Kidney capillary endothelial cell (primary cell): Measurements from ENCODE around the gene SDF2L1.
"Not testable (repeated sequence)": the region's sequence is repeated elsewhere in the genome, so short reads cannot be mapped to it uniquely, and the experiment has no call there.

Experiments used
- DNase-seq: peaks from one replicate; pipeline ENCODE4 v3.0.0-alpha.2; 2018; ENCODE audit warnings: low spot score

Gene SDF2L1

DNA sequence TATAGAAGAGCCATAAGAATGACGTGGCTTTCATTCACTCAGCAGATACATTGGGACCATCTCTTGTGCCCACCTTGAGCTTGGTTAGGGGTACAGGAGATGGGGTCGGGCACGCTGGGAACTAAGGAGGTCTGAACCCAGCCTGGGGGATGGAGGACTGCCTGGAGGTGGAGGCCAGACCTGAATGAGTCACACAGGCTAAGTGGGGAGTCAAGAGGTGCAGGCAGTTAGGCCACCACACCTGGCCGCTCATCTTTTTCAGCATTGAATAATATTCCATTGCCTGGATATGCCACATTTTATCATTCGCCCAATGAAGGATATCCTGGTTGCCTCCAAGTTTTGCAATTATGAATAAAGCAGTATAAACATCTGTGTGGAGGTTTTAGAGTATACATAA, 19.9 kb downstream of the SDF2L1 start:
- DNase-seq: no peak

DNA sequence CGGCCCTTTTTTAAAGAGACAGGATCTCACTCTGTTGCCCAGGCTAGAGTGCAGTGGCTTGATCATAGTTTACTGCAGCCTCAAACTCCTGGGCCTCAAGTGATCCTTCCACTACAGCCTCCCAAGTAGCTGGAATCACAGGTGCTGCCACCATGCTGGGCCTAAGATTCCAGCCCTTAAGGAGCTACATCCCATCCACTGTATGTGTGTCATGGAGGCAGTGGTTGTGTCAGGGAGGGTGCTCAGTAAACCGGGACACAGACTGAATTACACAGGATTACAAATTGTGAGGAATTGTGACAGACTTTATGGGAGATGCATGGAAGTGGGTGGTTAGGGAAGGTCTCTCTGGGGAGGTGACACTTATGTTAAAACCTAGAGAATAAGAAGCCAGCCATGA, 21.6 kb downstream of the SDF2L1 start:
- no peak for DNase-seq

DNA sequence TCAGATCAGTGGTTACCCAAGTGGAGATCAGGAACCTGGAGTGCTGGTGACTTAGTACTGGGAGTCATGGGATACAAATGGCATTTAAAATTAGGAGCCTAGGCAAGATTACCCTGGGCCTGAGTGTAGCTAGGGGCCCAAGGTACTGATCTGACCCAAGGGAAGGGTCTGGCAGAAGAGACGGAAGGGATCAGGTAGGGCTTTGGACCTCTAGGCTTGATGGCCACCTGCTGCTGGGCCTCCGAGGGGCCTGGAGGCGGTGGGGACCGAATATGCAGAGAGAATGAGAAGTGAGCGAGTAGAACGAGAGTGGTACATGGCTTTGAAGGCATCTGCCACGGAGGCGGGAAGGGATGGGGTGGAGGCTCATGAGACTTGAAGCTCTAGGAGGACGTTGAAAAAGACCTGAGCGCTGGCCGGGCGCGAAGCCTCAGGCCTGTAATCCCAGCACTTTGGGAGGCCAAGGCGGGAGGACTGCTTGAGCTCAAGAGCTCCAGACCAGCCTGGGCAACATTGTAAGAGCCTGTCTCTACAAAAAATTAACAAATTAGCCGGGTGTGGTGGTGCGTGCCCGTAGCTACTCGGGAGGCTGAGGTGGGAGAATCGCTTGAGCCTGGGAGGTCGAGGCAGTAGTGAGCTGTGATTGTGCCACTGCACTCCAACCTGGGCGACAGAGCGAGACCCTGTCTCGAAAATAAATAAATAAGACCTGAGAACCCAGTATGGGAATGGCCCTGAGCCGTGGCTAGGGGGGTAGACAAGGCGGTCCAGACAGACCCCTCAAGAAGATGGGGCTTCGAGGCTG, 23.1 kb downstream of the SDF2L1 start:
- no peak for DNase-seq

DNA sequence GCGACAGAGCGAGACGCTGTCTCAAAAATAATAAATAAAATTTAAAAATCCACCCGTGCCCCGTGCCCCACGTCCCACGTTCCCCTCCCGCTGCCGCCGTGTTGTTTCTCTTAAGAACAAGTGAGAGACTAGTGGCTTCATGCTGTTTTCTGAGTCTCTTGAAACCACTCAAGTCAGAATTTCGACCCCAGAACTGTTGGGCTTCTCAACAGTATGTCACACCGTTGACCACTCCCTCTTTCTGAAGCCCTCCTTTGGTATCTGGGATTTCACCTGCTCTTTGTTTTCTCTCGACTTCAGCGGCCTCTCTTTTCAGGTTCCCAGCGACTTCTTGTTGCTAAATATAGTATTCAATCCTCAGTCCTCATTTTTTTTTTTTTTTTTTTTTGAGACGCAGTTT, 24.7 kb downstream of the SDF2L1 start:
- no peak for DNase-seq

DNA sequence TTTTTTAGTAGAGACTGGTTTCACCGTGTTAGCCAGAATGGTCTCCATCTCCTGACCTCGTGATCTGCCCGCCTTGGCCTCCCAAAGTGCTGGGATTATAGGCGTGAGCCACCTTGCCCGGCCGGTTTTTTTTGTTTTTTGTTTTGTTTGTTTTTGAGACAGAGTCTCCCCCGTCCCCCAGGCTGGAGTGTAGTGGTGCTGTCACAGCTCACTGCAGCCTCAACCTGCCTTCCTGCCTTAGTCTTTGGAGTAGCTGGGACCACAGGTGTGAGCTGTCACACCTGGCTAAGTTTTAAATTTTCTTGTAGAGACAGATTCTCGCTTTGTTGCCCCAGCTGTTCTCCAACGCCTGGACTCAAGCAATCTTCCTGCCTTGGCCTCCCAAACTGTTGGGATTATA, 26.9 kb downstream of the SDF2L1 start:
- DNase-seq: no peak

DNA sequence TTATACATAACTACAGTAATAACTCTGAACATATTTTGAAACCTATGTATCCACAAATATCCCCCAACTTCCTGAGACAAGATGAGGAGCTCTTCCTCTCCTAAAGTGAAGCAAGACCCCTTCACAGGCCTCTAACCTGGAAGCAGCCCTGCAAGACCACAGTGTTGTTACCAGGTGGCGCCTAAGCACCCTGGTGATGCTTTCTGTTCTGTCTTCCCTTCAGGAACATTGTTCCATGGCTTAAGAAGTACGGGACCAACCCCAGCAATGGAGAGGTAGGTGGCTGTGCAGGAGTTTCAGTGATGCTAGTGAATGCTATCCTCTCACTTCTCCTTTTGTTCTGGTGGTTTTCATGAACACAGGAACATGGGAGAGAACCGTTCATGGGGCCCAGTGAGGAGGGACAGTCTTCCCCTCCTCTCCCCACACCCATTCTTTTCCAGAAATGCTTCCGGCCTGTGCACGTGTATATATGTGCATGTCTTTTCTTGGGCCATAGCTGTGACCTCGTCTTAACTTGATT, 30.1 kb downstream of the SDF2L1 start:
- DNase-seq: no peak

DNA sequence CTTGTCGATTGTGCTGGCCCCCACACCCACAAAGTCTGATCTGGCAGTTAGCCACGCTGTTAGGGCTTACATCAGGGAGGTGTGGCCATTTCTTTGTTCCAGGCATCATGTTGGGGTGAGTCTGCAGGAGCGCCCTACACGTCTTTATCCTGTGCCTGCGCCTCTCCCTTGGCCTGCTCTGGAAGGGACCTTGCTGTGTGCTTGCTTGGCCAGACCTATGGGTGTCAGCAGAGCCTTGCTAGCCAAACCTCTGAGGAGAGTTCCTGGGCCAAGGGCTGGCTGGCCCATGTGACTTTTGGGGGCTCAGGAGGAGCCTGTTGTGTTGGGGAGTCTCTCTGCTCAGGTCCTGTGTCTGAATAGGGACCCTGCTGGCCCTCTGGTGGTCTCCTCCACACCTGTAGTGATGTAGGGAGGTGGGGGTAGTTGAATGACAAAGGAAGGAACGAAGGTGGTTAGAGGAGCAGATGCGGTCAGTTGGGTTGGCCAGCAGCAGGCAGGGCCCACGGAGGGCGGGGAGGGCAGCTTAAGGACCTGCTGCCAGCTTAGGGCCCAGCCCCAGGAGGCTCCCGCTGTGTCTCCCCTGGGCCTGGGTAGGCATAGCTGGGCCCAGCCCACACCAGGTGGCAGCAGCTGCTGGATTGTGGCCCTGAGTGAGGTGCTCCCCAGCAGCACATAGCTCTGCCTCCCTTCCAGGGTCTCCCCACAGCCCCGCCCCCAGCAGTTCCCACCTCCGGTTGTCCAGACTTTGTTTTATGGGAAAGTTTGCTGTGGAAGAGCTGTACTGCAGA, 31.6 kb downstream of the SDF2L1 start:
- DNase-seq: no peak

DNA sequence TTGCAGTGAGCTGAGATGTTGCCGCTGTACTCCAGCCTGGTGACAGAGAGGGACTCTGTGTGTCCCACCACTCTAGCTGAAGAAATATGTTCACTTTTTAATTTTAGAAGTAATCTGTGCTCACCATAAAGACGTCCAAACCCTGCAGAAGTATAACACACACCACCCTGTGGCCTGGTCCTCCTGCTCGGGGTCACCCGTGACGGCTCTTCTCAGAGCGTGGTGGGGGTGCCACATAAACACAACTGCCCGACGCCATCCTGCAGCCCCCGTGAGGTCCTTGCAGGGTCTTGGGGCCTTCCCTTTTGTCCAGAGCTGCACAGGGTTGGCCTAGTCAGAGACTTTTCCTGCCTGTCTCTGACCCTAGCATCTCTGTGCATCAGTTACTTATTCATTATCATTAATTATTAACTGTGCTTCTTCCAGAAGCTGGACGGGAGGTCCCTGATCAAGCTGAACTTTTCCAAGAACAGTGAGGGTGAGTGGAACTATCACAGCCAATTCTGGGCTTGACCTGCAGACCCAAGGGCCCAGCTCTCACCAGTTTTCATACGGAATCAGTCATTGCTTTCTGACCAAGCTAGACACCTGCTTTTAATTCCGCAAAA, 32.6 kb downstream of the SDF2L1 start:
- no peak for DNase-seq

DNA sequence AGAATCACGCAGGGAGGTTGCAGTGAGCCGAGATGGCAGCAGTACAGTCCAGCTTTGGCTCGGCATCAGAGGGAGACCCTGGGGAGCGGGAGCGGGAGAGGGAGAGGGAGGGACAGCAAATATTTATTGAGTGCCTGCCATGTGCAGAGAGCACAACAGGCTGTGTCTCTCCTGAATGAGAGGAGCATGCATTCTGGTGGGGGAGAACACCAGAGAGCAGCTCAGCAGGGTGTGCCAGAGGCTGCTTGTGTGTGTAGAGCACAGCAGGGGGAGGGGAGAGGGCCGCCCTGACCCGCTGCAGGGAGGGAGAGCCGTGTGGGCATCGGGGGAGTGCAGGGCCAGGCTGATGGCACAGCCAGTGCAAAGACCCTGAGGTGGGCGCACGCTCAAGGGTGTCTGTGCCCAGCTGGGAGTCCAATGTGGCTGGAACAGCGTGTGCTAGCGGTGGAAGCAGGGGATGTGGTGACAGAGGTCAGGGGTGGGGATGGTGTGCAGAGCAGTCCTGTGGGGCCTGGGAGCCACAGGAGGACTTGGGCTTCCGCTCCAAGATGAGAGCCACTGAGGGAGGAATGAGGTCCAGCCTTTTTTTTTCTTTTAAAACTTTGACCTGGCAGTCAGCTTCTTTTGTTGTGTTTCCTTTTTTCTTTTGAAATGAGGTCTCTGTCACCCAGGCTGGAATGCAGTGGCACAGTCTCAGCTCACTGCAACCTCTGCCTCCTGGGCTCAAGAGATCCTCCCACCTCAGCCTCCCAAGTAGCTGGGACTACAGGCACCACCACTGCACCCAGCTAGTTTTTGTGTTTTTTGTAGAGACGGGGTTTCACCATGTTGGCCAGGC, 35.7 kb downstream of the SDF2L1 start:
- no peak for DNase-seq

DNA sequence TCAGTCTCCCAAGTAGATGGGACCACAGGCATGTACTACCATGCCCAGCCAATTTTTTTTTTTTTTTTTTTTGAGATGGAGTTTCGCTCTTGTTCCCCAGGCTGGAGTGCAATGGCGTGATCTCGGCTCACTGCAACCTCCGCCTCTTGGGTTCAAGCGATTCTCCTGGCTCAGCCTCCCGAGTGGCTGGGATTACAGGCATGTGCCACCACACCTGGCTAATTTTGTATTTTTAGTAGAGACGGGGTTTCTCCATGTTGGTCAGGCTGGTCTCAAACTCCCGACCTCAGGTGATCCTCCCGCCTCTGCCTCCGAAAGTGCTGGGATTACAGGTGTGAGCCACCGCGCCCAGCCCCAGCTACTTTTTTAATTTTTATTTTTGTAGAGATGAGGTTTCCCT, 36.7 kb downstream of the SDF2L1 start:
- not testable (repeated sequence) for DNase-seq

DNA sequence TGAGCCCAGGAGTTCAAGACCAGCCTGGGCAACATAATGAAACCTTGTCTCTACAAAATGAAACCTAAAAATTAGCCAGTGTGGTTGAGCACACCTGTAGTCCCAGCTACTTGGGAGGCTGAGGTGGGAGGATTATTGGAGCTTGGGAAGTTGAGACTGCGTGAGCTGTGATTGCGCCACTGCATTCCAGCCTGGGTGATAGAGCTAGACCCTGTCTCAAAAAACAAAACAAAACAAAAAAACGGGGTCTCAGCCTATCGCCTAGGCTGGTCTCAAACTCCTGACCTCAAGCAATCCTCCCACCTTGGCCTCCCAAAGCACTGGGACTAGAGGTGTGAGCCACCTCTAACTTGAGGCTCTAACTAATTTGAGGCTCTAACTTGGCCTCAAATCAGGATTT, 37.3 kb downstream of the SDF2L1 start:
- no peak for DNase-seq

DNA sequence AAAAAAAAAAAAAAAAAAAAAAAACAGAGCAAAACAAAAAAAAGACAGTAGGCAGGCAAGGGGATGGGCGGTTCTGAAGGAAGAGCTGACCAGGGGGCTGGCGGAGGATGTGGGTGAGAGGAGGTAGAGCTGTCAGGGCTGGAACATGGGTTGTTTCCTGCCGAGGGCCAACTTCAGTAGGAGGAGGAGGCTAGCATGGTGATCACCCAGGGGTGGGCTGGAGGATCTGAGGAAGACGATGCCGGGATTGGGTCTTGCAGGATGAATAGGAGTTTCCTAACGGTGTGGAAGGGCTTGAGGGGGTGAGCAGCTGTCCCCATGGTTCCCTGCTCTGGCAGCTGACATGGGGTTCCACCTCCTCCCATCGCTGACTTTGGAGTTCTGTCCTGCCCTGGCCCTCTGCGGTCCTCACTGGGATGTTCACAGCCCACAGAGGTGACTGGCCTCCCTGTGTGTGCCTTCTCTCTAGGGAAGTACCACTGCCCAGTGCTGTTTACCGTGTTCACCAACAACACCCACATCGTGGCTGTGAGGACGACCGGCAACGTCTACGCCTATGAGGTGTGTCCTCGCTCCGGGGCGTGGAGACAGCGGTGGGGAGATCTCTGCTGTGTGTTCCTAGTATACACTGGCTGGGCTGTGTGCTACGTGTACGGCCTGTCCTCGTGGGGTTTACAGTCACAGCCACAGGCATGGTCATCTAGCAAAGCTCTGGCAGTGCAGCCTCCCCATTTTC, 38.9 kb downstream of the SDF2L1 start:
- no peak for DNase-seq

DNA sequence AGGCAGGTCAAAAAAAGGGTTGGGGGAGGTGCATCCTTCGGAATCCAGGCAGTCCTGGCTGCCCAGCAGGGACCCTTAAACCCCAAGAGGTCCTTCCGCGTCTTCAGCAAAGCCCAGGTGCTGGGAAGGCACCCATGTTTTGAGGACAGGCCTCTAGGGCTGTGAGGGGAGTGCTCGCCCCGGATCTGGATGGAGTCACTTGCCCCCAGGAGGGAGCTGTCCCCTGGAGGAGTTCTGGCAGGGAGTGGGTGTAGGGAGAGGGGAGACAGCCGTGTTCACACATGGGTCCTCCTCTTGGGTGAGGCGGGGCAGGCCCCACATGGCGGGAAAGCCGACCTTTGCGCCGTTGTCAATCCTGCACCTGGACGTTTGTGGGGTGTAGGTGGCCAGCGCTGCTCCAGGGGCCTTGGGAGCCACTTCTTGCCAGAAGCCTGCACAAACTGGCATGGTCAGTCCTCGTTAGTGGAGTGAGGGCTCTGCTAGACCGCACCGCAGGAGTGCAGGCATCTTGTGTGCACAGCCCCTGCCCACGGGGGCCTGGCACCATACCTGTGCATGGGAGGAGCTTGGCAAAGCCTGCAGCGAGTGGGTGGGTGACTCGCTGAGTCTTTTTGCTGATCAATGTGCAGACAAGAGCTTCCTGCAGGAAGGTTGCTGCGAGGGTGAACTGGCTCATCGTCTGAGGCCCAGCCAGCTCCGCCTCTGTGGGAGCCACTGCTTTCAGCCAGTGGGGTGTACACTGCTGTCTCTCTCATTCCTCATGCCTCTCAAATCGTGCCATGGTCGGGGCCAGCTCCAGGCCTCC, 39.7 kb downstream of the SDF2L1 start:
- no peak for DNase-seq

DNA sequence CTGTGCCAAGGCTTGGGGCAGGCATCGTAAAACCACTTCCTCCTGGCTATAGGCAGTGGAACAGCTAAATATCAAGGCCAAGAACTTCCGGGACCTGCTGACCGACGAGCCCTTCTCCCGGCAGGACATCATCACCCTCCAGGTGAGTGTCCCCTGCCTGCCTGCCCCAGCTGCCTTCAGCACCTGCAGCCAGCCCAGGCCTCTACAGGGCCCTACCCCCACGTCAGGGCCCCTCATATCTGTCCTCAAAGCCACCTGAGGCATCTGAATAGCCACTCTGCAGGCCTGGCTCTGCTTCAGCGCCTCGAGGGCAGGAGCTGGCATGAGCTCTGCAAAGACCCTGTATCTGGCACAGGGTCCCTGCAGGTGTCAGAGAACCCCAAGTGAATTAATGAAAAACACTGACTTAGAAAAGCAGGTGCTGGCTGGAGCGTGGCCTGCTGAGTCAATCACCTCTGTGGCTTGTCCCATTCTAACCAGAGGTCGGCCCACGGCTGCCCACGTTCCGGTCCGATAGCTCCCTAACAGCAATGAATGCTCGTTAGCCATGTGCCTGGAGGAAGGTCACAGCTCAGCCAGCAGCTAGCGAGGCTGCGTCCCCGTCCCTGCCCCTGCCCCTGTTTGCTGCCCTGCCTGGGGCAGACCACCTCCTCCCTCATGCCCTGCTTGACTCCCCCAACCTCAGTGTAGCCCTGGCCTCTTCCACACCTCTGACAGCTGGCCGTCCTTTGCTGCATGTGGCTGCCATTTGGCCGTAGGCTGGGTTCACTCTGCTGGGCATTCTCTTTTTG, 40.5 kb downstream of the SDF2L1 start:
- DNase-seq: no peak

DNA sequence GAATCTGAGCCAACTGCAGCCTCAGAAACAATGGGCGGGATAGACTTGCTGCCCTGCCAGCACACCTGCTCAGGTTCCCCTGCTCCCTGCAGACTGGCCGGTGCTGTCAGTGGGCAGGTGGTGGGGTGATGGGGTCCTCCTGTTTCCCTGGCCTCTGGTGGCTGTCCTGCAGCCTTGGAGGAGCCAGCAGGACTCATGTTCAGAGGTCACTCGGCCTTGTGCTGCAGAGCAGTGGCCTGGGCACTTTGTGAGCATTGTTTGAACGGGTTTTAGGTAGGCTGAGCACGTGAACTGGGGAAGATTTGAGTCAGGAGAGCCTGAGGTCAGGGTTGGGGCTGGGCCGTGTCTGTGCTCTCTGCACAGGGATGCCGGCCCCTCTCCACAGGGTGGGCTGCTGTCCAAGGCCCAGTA, 41.3 kb downstream of the SDF2L1 start:
- no peak for DNase-seq

DNA sequence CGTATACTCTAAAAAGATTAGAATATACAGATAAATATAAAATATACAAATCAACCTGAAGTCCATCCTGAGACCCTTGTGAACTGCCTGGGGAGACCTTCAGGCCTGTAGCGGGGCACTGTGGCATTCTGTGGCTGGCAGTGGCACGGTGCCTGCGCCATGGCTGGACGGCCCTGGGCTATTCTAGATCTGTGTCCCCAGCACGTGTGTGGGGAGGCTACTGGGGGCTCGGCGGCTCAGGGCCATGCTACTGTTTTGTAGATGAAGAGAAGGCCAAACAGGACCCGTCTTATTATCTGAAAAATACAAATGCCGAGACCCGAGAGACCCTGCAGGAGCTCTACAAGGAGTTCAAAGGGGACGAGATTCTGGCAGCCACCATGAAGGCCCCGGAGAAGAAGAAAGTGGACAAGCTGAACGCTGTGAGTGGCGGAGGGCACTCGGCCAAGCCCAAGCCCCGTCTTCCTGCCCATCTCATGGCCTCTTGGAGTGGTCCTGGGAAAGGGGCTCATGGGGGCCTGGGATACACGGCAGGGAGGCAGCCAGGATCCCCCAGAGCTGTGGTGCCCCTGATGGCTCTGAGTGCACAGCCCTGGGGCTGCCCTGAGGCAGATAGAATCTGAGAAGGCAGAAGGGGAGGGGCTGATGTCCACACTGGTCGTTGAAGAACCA, 42.5 kb downstream of the SDF2L1 start:
- DNase-seq: no peak

DNA sequence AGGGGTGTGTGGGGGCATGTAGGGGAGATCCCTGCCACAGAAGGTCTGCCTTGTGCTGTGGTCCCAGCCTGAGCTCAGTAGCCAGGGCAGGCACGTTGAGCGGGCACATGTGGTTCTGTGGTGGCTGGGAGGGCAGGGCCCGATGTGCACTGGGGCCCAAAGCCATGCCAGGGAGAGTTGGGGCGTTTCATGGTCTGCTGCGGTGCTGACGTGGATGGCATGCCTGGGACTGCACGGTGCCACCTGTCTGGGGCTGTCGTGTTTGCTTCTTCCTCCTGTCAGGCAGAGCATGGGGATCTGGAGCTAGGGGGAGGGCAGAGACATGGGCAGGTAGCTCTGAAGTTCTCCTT, 43.0 kb downstream of the SDF2L1 start:
- no peak for DNase-seq

DNA sequence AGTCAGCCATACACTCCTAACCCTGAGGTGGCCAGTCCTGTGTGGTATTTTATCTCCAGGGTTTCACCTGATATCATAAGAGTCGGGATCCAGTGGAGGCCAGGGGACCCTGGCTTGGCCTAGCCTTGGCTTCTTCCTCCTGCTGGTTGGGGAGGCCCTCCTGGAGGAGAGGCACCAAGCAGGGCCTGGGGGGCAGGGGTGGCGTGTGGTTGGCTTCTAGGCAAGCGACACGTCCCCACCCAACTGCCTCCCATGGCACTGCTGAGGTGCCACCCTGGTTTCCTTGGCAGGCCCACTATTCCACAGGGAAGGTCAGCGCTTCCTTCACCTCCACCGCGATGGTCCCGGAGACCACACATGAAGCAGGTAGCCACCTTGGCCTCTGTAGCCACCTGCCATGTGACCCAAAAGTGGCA, 44.1 kb downstream of the SDF2L1 start:
- no peak for DNase-seq
